Astrocyte of the cerebellum (primary cell): ENCODE data around the gene N4BP2.

Source experiments
- DNase-seq: peaks from one replicate; pipeline ENCODE4 v3.0.0-alpha.2; 2011; ENCODE audit warnings: low read depth
- H3K4me3 ChIP-seq: 2 replicates; pipeline ENCODE4 v1.5.1; 2011; ENCODE audit warnings: mild to moderate bottlenecking, low read depth, low read length, moderate library complexity
- CTCF ChIP-seq: IDR thresholded peaks from 2 replicates; pipeline ENCODE4 v1.5.1; 2012; ENCODE audit warnings: low read length, low read depth, moderate library complexity, mild to moderate bottlenecking; ENCODE audit errors: missing control alignments
- in situ Hi-C: cut with HindIII; loops from 2 replicates; pipeline ENCODE4 v1.10.0; 2017; ENCODE audit warnings: low sequenced_read_pairs

Gene N4BP2

GRCh38 chr4:40193578-40193977, 136.9 kb downstream of the N4BP2 start:
- TF ChIP-seq CTCF = no peak
- H3K4me3 ChIP-seq = no peak overlapping the region
- DNase-seq = no peak
- in situ Hi-C loops = no loop called here

- no peak overlapping the region for H3K4me3 ChIP-seq
- no peak for TF ChIP-seq CTCF
- no peak for DNase-seq
- in situ Hi-C loops = no loop called here
Observed at GRCh38 chr4:40194602-40195161, 138.0 kb downstream of the N4BP2 start.

GRCh38 chr4:40195182-40196177, 138.8 kb downstream of the N4BP2 start:
- TF ChIP-seq CTCF = no peak
- in situ Hi-C loops = no loop called here
- H3K4me3 ChIP-seq = no peak overlapping the region
- no peak for DNase-seq

GRCh38 chr4:40196272-40196671, 139.6 kb downstream of the N4BP2 start:
- DNase-seq = no peak
- TF ChIP-seq CTCF = no peak
- no peak overlapping the region for H3K4me3 ChIP-seq
- in situ Hi-C loops = no loop called here

- DNase-seq = no peak
- in situ Hi-C loops = no loop called here
- TF ChIP-seq CTCF = no peak
- H3K4me3 ChIP-seq = no peak within 1 kb of the TSS
Observed at GRCh38 chr4:40196724-40197281, 140.2 kb downstream of the N4BP2 start, which contains the start of gene RHOH. Gene RHOH, plus strand, starts transcription at chr4:40197031. Its CDS starts 46,356 bp downstream, at chr4:40243387.

- TF ChIP-seq CTCF = no peak
- no peak overlapping the region for H3K4me3 ChIP-seq
- in situ Hi-C loops = no loop called here
- no peak for DNase-seq
Observed at GRCh38 chr4:40197879-40198689, 141.4 kb downstream of the N4BP2 start.
